ENCODE data around the gene EXD3. TPM values are rescaled to one million over a fixed set of nuclear protein-coding genes. Genes with fewer than 3 reads are reported as not detected.
A peak's percentile ranks its signal among the peaks of the same experiment; 100 is the strongest.

Gene EXD3
- total and polyA plus RNA-seq, 5 donors from 2014 or later, result 4.7 to 27.3 (median 5.8) TPM

DNA sequence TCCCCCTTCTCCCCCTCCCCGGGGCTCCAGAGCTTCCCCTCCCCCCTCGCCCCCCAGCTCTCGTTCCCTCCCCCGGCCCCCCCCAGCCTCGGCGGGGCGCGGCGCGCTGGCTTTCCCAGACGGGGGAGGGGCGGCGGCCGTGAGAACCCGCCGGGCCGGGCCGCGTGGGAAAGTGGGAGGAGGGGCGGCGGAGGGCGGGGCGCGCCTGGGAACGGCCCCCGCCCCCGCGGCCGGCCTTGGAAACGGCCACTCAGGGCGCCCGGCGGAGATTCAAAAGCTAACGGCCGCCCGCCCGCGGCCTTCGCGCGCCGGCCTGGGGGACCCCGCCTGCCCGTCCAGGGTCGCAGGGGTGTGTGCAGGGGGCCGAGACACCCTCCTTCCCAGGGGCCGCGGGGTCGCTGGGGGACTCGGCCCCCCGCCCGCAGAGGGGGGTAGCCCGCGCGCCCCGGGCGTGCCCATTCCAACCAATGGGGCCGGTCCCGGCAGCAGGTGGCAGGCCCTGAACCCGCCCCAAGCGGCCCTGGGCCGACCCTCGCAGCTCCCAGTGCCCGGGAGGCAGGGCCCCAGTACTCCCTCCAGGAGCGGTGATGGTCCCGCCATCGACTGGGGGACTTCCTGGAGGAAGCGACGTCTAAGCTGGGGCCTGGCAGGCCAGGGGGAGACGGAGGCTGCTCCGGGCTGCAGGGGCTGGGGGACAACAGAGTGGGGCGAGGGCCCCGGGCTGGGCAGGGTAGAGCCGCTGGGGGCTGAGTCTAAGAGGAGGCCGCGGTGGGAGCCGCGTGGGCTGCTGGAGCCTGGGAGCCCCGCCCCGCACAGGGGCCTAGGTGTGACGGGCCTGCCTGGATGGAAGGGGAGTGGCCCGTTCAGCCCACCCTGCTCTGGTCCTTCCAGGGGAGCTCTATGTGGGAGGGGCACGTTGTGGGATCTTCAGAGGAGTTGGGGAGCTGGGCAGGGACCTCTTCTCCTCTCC, 106.7 kb downstream of the EXD3 start:
- Histone ChIP-seq H3K27me3 (ENCODE audit: control insufficient read depth, insufficient read depth, low read length) (no peaks in the 10 kb centered on the region), H3K27ac (ENCODE audit: insufficient read depth, low read length, poor library complexity, severe bottlenecking) (no peak overlapping the region), H3K4me1 (ENCODE audit: control insufficient read depth, insufficient read depth, low read length, poor library complexity, severe bottlenecking) (peaks cover 42% of the 10 kb centered on the region), H3K4me3 (ENCODE audit: low read depth, low read length) (no peak overlapping the region), H3K9me3 (ENCODE audit: control insufficient read depth in 2 of 2, low read length in 2 of 2) (no peaks in the 10 kb centered on the region), H3K36me3 (ENCODE audit: control insufficient read depth, insufficient read depth, low read length) (no peaks in the 10 kb centered on the region)
- no peaks in the 10 kb centered on the region for H3K9me3 Mint-ChIP-seq
- no peak overlapping the region for H3K27ac Mint-ChIP-seq
- peaks cover 0 to 11% (median 0%) of the 10 kb centered on the region in 4 donors for H3K4me1 Mint-ChIP-seq
- no peaks in the 10 kb centered on the region for H3K27me3 Mint-ChIP-seq
- DNase-seq (no peak), ATAC-seq (ENCODE audit: low read depth in 2 of 2) (no peak)
- no peak overlapping the region for H3K4me3 Mint-ChIP-seq
- H3K36me3 Mint-ChIP-seq, result no peaks in the 10 kb centered on the region

DNA sequence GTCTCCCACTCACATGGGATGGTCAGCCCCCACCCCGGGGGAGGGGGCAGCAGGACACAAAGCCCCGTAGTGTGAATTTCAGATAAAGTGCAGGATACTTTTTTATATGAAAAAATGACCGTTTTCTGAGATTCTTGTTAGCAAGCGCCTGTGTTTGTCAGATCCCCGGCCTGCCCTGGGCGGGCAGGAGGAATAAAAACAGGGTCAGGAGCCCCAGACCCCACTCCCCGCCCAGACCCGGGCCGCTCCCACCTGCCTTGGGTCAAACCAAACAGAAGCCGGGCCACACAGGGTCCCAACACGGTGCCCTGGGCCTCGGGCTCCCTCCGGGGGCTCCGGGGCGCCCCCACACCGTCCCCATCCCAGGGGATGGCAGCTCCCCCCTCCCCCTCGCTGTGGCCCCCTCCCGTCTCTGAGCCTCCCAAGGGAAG, 107.4 kb downstream of the EXD3 start:
- Mint-ChIP-seq H3K27me3 (no peaks in the 10 kb centered on the region), H3K4me1 (peaks cover 0 to 9% (median 0%) of the 10 kb centered on the region in 4 donors), H3K9me3 (no peaks in the 10 kb centered on the region), H3K27ac (no peak overlapping the region), H3K4me3 (no peak overlapping the region), H3K36me3 (no peaks in the 10 kb centered on the region)
- DNase-seq, result no peak
- Histone ChIP-seq H3K36me3 (ENCODE audit: control insufficient read depth, insufficient read depth, low read length) (no peaks in the 10 kb centered on the region), H3K4me1 (ENCODE audit: control insufficient read depth, insufficient read depth, low read length, poor library complexity, severe bottlenecking) (peaks cover 39% of the 10 kb centered on the region), H3K4me3 (ENCODE audit: low read depth, low read length) (no peak overlapping the region), H3K27me3 (ENCODE audit: control insufficient read depth, insufficient read depth, low read length) (no peaks in the 10 kb centered on the region), H3K9me3 (ENCODE audit: control insufficient read depth in 2 of 2, low read length in 2 of 2) (no peaks in the 10 kb centered on the region), H3K27ac (ENCODE audit: insufficient read depth, low read length, poor library complexity, severe bottlenecking) (no peak overlapping the region)
- no peak for ATAC-seq (ENCODE audit: low read depth in 2 of 2)

DNA sequence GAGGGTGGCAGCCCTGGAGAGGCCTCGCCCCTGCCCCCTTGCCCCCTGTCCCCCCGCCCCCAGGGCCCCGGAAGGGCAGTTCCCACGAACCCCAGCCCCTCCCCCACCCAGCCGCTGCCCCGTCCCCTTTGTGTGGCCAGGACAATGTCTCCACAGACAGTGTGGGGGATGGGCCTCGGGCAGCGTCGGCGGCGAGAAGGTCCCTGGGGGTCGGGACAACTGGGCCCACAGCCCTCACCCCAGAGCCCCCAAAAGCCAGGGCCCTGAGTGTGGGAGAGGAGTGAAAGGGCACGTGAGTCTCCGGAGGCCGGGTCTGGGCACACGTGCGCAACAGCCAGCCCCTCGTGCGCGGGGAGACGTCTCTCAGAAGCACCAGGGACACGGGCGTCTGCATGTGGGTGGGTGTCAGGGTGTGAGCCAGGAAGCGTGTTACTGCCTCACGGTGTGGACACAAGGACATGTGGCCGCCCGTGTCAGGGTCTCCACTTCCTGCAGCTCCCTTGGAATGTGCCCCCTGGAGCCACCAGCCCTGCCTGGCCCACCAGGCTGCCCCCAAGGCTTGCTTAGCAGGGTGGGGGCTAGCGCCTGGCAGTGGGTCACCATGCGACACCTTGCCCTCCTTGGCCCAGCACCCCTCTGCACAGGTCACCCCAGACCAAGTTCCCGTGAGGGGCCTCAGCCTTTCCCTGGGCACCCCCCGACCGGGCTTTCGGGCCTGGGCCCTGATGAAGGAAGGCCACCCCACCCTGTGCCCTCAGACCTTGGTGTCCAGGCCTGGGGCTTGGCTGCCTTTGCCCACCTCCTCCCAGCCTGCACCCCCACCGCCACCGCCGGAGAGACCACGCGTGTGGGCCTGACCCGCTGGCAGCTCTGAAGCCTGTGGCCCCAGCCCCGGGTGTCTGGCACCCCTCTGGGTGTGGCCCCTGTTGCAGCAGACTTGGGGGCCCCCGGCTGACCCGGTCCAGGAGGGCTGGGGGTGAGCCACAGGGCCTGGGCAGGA, 108.1 kb downstream of the EXD3 start:
- H3K27me3 ChIP-seq (ENCODE audit: control insufficient read depth, insufficient read depth, low read length), result no peaks in the 10 kb centered on the region
- no peak overlapping the region for H3K4me3 ChIP-seq (ENCODE audit: low read depth, low read length)
- DNase-seq (no peak), ATAC-seq (ENCODE audit: low read depth in 2 of 2) (no peak)
- Mint-ChIP-seq H3K9me3 (no peaks in the 10 kb centered on the region), H3K27ac (no peak overlapping the region), H3K27me3 (no peaks in the 10 kb centered on the region), H3K4me1 (peaks cover 0 to 7% (median 0%) of the 10 kb centered on the region in 4 donors), H3K4me3 (no peak overlapping the region), H3K36me3 (no peaks in the 10 kb centered on the region)
- H3K4me1 ChIP-seq (ENCODE audit: control insufficient read depth, insufficient read depth, low read length, poor library complexity, severe bottlenecking), result peaks cover 31% of the 10 kb centered on the region
- no peaks in the 10 kb centered on the region for H3K36me3 ChIP-seq (ENCODE audit: control insufficient read depth, insufficient read depth, low read length)
- H3K27ac ChIP-seq (ENCODE audit: insufficient read depth, low read length, poor library complexity, severe bottlenecking), result no peak overlapping the region
- no peaks in the 10 kb centered on the region for H3K9me3 ChIP-seq (ENCODE audit: control insufficient read depth in 2 of 2, low read length in 2 of 2)

DNA sequence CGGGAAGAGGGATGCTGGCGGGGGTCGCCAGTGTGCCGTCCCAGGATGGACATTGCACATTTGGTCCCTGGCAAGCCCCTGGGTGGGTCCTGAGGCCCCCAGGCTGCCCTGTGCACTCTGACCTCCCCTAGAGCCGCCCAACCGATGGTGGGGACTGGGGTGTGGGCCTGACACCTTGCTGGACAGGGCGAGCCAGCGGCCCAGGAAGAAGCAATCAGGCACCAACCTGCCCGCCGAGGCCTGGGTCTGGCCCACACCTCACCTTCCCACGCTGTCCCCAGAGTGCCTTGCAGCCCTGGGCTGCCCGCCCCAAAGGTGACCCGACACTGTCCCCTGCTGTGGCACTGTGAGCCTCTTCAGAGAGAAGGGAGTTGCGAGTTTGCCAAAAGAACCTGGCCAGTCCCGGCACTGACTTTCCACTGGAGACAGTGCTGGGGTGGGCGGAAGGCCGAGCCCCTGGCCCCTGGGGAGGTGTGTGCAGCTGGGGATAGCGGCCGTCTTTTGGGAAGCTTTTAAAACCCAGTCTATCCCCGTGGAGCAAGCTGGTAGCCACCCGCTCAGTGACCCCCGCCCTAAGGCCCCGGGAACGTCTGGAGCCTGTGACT, 108.9 kb downstream of the EXD3 start:
- Mint-ChIP-seq H3K27me3 (no peaks in the 10 kb centered on the region), H3K9me3 (no peaks in the 10 kb centered on the region)

GRCh38 chr9:137313326-137313936, 109.5 kb downstream of the EXD3 start:
- no peaks in the 10 kb centered on the region for H3K27me3 Mint-ChIP-seq
- Histone ChIP-seq H3K27ac (ENCODE audit: insufficient read depth, low read length, poor library complexity, severe bottlenecking) (no peak overlapping the region), H3K27me3 (ENCODE audit: control insufficient read depth, insufficient read depth, low read length) (no peaks in the 10 kb centered on the region), H3K4me3 (ENCODE audit: low read depth, low read length) (no peak overlapping the region), H3K9me3 (ENCODE audit: control insufficient read depth in 2 of 2, low read length in 2 of 2) (no peaks in the 10 kb centered on the region), H3K4me1 (ENCODE audit: control insufficient read depth, insufficient read depth, low read length, poor library complexity, severe bottlenecking) (peaks cover 23% of the 10 kb centered on the region), H3K36me3 (ENCODE audit: control insufficient read depth, insufficient read depth, low read length) (no peaks in the 10 kb centered on the region)
- H3K27ac Mint-ChIP-seq, result no peak overlapping the region
- ATAC-seq (ENCODE audit: low read depth in 2 of 2) (no peak), DNase-seq (no peak)
- H3K4me1 Mint-ChIP-seq, result peaks cover 0 to 2% (median 0%) of the 10 kb centered on the region in 4 donors
- no peaks in the 10 kb centered on the region for H3K36me3 Mint-ChIP-seq
- H3K4me3 Mint-ChIP-seq, result peak overlapping the region in 1 of 4 donors; percentile 15
- no peaks in the 10 kb centered on the region for H3K9me3 Mint-ChIP-seq

More for the DNA sequence above, 108.9 kb downstream of the EXD3 start:
- DNase-seq (no peak), ATAC-seq (ENCODE audit: low read depth in 2 of 2) (no peak)
- Histone ChIP-seq H3K27me3 (ENCODE audit: control insufficient read depth, insufficient read depth, low read length) (no peaks in the 10 kb centered on the region), H3K36me3 (ENCODE audit: control insufficient read depth, insufficient read depth, low read length) (no peaks in the 10 kb centered on the region), H3K9me3 (ENCODE audit: control insufficient read depth in 2 of 2, low read length in 2 of 2) (no peaks in the 10 kb centered on the region), H3K4me1 (ENCODE audit: control insufficient read depth, insufficient read depth, low read length, poor library complexity, severe bottlenecking) (peaks cover 23% of the 10 kb centered on the region), H3K4me3 (ENCODE audit: low read depth, low read length) (no peak overlapping the region), H3K27ac (ENCODE audit: insufficient read depth, low read length, poor library complexity, severe bottlenecking) (no peak overlapping the region)
- H3K4me3 Mint-ChIP-seq, result peak overlapping the region in 1 of 4 donors; percentile 15
- no peaks in the 10 kb centered on the region for H3K36me3 Mint-ChIP-seq
- H3K27ac Mint-ChIP-seq, result no peak overlapping the region
- H3K4me1 Mint-ChIP-seq, result peaks cover 0 to 2% (median 0%) of the 10 kb centered on the region in 4 donors

- DNase-seq, result no peak
- no peak overlapping the region for H3K4me3 Mint-ChIP-seq
- no peaks in the 10 kb centered on the region for H3K9me3 Mint-ChIP-seq
- H3K4me1 ChIP-seq (ENCODE audit: control insufficient read depth, insufficient read depth, low read length, poor library complexity, severe bottlenecking), result peaks cover 23% of the 10 kb centered on the region
- ATAC-seq (ENCODE audit: low read depth in 2 of 2), result no peak
- no peaks in the 10 kb centered on the region for H3K36me3 ChIP-seq (ENCODE audit: control insufficient read depth, insufficient read depth, low read length)
- H3K27ac Mint-ChIP-seq, result no peak overlapping the region
- no peaks in the 10 kb centered on the region for H3K27me3 ChIP-seq (ENCODE audit: control insufficient read depth, insufficient read depth, low read length)
- H3K27ac ChIP-seq (ENCODE audit: insufficient read depth, low read length, poor library complexity, severe bottlenecking), result no peak overlapping the region
- H3K4me1 Mint-ChIP-seq, result peaks cover 0 to 2% (median 0%) of the 10 kb centered on the region in 4 donors
- H3K27me3 Mint-ChIP-seq, result no peaks in the 10 kb centered on the region
- H3K9me3 ChIP-seq (ENCODE audit: control insufficient read depth in 2 of 2, low read length in 2 of 2), result no peaks in the 10 kb centered on the region
- H3K4me3 ChIP-seq (ENCODE audit: low read depth, low read length), result no peak overlapping the region
- H3K36me3 Mint-ChIP-seq, result no peaks in the 10 kb centered on the region
Observed at GRCh38 chr9:137312852-137313325, 110.1 kb downstream of the EXD3 start.

Data from CD4-positive, CD25-positive, alpha-beta regulatory T cell (primary cell).